Hematopoietic multipotent progenitor cell treated with erythropoietin and hydrocortisone succinate and interleukin-3 and kit ligand, for 8 days (in vitro differentiated cells): ENCODE data around the gene SETD7.

Source experiments
- DNase-seq: peaks from one replicate; pipeline ENCODE4 v3.0.0-alpha.2; 2015

Gene SETD7

DNA sequence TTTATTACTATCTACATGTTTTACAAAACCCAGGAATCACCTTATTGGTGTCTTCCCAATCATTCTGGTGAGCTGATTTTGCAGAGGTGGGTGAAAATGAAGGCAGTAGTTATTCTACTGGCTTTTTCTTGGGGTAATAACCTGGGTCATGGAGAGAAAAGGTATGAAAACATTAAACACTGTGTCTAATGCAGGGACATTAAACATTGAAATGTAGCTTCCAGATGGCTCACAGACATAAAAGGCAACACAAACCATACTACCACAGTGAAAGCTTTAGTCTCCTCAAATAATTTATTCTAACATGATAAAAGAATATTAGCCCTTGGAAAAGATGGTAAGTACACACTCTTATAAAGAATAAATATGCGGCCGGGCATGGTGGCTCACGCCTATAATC, 8.0 kb downstream of the SETD7 start:
- DNase-seq: no peak

DNA sequence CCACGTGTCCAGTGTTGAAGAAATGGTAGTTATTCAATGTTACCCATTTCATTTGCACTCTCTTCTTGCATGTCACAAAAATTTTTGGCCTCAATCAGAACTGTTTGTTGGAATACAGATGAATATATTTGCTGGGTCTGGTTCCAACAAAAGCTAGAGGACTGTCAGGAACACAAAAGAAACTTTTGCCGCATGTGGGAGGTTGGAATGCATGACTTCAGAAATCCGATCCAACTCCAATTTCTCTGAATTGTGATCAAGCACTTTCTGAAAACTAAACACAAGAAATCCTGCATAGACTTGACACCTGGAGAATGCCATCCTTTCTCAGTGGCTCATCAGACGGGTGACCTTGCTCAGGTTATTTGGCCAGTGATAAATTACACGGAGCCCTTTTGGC, 15.4 kb downstream of the SETD7 start:
- DNase-seq: no peak

DNA sequence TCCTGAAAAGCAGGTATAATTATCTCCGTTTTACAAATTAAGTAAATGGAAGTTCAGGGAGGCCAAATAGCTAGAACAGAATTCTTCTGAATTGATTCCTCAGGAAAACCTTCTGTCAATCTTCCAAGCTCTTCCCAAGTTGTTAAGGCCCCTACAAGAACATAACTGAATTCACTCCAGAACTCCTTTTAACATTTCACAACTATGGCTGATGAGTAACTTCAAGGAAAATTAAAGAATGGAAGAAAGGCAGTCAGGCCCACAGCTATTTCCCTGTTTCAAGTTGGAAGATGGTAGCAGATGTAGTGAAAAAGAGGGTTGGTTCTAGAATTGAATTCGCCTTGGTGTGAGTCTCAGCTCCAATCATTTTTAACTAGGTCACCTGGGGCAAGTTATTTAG, 15.9 kb downstream of the SETD7 start:
- no peak for DNase-seq

DNA sequence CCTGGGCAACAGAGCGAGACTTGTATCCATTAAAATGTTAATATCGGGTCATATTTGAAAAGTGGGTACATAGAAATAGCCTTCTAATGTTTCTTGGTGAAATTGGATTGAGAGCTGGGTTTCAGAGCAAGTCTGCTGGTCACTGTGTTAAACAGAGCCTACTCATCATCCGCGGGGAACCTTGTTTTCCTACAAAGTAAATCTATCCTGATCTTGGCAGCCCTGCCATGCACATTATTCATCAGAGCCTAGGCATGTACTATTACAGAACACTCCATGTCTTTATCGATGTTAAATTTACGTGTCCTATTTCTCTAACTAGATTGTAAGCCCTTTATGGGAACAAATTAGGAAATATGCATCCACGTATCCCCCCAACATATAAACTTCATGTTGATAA, 18.7 kb downstream of the SETD7 start:
- DNase-seq: no peak

DNA sequence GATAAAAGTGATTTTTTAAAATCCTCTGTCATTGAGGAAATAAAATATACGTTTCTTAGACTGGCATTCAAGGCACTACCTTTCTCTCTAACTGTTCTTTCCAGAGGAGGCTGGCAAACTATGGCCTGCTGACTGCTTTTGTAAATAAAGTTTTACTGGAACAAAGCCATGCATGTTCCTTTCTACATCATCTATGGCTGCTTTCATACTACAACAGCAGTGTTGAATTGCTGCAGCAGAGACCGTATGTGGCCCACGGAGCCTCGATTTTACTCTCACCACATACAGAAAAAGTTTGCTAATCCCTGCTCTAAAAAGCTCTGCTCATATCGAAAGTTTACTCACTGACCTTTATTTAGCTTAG, 20.2 kb downstream of the SETD7 start:
- no peak for DNase-seq

DNA sequence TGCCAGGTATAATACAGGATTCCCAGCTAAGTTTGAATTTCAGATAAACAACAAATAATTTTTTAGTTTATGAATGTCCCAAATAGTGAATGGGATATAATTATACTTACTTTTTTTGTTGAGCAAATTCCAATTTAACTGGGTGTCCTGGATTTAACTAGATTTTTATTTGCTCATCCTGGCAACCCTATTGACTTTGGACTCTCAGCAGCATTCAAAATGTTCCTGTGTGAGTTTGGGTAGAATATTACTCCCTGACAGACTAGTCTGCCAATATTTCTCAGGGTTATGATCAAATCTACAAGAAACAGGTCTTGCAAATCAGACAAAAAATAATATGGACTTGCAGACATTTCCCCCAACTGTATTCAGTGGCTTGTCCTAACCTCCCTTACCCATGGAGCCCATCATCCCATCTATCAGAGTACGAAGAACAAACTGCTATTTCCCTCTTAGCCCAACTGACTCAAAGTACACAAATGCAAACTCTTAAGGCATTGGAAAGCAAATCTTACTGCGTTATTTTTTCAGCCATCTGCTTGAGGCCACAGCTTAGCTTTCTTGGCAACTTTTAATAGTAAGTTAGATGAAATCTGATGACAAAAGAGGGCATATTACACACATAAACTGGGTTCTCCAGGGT, 20.7 kb downstream of the SETD7 start:
- no peak for DNase-seq

DNA sequence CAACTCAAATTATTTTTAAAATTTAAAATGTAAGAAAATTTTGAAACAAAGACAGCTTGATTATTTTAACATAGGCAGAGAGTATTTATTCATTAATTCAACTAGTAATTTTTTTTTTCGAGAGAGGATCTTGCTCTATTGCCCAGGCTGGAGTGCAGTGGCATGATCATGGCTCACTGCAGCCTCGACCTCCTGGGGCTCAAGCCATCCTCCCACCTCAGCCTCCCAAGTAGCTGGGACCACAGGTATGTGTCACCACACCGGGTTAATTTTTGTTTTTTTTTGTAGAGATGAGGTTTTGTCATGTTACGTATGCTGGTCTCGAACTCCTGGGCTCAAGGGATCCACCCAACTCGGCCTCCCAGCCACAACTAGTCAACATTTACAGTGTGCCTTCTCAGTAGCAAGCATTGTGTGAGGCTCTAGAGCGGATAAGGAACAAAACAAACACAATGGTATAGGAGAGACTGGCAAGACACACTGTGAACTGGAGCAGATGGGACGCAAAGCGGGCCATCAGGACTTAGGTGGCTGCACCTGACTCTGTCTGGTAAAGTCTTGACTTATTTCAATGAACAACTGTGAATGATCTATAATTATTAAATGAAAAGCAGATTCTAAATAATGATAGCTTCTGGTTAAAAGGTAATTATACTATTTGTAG, 21.6 kb downstream of the SETD7 start:
- DNase-seq: no peak

DNA sequence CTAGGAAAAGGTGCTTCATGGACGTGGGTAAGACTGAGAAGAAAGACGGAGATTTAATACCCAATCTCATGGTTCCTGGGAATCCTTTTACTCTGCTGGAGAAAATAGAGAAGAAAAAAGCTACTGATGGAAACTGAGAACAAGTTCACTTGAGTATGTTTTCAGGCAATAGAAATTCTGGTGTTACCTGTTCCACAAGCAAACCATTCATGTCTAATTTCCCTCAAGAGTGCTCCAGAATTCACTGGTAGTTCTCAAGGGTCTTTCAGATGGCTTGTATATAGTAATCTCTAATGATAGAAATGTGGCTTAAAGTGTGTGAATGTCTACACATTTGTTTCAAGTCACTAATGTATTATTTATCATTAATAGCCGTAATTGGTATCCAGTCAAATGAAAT, 22.5 kb downstream of the SETD7 start:
- DNase-seq: no peak

DNA sequence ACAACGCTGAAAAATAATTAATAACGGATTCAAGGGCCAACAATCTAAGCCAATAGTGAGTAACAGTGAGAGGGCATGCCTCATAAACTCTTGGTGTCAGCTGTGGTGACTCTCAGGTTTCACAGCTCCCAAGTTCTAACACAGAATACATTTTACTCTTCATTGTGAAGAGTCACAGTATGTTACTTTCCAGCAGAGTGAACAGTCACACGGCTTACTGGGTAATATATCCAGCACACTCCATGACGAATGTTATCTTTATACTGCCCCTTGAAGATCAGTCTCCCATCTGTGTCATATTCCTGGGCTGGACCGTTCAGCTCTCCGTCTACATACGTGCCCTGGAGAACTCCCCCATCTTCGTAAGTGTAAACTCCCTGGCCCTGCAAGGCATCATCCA, 23.1 kb downstream of the SETD7 start:
- no peak for DNase-seq

DNA sequence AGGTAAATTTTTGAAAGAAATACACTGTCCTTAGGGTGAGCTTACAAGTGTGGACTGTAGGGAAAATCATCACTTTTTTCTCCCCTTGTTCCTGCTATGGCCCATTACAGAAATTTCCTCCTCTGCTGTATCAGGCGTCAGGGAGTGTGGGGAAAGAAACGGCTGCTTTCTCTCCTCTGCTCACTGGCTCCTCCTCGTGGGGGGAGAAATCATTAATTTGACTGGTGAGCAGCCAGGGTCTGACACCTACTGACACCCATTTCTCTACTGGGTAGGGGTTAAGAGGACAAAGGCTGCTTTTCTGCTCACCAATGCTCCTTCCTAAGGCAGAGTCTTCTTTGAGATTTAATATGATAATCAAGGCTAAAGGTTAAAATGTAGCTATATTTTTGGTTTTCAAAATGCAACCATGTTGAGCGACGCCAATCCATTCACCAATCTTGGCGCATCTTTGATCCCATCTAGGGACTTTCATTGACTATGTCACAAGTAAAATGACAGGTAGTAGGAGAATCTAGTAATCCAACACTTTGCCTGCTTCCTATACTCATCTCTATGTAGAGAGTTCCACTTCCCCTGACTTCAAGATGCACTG, 25.1 kb downstream of the SETD7 start:
- peak; percentile 69 for DNase-seq

DNA sequence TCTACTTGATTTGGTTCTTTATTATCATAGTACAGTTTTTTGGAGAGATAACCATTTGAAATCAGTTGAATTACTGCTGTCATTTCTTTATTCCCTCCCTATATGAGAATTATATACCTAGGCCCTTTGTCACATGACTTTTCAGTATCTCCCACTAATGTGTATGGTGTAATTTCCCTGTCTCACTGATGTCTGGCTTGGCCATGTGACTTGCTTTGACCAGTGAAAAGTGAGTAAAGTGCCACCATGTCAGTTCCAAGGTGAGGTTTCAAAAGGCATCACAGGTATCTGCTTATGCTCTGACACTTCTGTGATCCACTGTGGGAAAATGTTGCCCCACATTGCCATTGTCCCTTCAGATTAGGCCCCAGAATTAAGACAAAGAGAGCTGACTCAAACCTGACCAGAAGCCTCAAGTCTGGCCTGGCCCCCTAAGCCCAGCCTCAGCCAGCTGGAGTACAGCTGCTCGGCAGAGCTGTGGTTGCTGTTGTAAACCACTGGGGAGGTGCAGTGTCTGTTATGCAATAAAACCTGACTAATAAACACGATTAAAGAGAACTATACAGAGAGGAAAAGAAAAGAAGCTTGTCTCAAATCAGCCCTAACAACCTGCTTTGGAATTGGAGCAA, 27.5 kb downstream of the SETD7 start:
- no peak for DNase-seq

DNA sequence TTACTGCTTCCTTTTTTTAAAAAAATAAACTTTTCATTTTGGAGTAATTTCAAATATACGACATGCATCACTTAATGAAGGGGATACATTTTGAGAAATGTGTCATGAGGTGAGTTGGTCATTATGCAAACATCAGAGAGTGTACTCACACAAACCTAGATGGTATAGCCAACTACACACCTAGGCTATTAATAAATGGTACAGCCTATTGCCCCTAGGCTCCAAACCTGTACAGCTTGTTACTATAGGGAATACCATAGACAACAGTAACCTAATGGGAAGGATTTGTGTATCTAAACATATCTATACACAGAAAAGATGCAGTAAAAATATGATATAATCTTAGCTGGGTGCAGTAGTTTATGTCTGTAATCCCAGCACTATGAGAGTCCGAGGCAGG, 29.1 kb downstream of the SETD7 start:
- DNase-seq: no peak

DNA sequence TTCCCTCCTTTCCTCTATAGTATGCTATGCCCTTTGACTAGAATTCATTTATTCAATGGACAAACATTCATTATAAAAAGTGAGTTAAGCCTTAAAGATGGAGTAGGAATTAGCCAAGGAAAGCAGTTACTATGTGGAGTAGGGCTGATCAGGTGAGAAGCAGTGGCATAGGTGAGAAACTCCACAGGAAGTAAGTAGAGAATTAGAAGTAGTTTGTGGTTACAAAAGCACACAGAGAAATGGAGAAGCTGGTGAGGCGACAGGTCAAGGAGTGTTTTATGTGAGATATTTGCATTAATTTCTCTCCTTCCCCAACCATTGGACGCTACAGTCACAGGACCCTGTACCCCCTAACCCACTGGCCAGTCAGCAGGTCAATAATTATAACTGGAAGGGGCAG, 30.6 kb downstream of the SETD7 start:
- no peak for DNase-seq

DNA sequence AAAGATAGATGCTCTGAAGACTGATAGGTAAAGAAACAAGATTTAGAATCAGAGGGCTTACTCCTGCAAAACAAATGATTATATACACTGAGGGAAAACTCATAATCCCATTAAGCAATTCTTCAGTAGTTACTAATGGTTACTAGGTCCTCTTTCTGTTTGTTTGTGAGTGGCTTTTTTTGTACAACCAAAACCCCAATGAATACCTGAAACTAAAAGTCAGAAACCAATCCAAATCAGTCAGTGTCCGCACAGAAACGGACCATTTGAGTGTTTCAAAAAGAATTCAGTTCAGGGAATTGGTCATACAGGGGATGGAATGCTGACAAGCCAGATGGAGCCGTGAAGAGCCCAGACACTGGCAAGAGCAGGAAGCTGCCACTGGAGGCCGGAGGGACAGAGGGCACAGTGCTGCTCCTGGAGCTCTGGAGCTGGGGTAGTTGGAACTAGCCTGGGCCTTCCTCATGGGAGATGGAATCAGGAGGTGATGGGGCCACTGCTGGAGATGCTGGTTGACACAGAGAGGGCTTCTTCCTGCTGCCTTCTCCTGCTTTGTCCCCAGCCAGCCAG, 31.9 kb downstream of the SETD7 start:
- DNase-seq: no peak

DNA sequence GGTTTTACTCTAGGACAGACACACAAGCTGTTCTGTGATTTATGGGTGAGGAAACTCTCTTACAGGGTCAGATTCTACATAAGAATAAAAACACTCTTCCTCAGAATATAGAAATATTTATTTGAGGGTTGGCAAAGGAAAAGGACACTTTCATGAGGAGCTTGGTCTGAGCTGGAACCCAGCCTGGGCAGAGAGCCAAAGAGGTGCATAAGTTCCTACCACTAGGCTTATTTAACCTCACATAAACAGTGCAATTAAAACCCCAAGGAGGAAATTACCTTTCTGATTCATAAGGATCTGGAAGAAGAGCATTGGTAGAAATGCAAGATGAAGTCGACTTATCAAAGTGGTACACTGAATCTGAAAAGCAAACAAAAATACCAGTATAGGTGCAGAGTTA, 32.9 kb downstream of the SETD7 start:
- no peak for DNase-seq

DNA sequence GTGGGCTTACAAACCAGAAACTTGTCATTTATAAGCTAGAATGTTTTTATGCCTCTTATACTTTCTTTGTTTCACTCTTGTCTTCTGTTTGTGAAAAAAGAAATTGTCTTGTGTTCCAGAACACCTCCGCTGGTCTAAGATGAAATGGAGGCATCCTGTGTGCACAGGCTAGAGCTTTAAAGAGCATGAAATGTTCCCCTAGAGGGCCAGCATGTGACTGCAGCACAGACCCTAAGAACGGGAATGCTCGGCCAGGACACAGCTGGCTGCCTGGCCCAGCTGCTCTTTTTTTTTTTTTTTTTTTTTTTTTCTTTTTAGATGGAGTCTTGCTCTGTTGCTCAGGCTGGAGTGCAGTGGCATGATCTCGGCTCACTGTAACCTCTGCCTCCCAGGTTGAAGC, 33.6 kb downstream of the SETD7 start:
- no peak for DNase-seq

DNA sequence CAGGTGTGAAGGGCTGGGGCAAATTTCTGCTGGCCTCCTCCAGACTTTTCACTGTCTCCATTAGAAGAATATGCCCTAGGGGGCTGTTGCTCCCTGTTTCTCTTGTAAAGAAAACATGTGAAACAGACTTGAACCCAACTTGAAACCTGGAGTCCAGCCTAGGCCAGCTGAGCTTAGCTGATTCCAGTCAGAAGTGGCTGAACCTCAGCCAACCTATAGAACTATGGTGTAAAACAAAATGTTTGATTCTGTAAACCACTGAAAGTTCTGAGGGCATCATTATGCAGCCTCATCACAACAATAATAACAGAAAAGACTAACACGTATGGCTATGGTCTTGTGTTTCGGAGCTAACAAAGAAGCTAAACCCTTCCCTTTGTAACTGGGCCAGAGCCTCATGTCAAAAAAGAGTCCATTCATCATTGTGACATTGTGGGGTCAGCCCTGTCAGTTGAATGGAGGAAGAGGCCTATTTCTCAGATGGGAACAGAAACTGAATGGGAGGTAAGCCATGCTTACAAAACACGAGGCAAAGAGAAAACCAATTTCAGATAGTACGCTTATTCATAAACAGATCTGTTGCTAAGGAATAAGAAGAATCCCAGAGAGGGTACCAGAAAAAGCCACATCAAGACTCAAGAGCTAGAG, 34.1 kb downstream of the SETD7 start:
- DNase-seq: no peak

DNA sequence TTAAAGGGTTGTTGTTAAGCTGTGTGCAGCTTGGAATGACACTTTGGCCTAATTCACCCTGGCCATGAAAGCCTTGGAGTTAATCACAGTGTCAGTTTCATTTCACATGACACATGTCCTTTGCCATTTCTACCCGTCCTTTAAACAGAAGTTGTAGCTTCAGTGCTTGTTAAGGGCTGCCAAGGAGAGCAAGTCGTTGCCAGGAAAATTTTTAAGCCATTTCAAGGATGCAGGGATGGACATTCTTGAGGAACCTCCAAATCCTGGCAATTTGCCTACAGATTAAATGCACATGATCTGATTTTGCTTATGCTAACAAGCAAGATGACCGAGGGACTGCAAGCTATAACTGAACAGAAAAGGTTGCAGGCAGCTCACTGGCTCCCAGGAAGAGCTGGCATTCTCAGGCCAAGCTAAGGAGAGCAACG, 40.5 kb downstream of the SETD7 start:
- no peak for DNase-seq

DNA sequence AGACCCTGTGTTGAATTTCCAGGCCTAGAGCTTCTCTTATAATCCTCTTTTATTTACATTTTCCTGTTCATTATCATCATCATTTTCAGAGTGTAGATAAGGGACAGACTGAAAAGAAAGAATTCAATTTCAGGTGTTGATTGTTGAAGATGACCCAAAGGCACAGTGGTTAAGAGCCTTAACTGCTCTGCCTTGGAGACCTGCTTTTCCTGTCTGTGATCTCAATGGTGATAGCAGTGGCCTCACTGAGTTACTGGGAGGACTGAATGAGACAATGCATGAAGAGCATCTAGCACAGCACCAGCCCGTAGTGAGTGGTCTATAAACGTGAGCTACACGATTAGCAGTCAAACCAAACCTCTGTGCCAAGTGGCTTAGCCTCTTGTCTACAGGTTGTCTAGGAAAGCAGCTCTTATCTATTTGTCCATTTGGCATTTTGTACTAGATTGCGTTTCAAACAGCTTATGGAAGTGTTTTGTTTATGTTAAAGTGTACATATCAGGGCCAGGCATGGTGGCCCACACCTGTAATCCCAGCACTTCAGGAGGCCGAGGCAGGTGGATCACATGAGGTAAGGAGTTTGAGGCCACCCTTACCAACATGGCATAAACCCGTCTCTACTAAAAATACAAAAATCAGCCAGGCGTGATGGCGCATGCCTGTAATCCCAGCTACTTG, 41.5 kb downstream of the SETD7 start:
- peak; percentile 24 for DNase-seq

DNA sequence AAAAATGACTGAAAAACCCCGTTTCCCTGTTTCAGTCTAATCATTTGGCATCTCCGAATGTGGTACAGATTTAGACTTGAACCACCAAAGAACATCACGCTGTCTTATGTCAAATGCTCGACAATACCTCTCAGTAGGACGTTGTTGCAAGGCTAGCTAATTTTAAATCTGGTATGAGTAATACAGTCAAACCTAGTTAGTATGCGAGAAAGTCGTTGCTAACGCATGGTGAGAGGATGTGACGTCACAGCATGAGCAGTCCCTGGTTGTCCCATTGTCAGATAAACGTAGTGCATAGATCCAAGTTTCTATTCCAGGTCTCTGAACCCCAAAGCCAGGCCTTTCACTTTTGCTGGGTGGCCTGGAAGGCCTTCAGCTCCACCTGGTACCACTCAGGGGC, 44.7 kb downstream of the SETD7 start:
- DNase-seq: no peak

DNA sequence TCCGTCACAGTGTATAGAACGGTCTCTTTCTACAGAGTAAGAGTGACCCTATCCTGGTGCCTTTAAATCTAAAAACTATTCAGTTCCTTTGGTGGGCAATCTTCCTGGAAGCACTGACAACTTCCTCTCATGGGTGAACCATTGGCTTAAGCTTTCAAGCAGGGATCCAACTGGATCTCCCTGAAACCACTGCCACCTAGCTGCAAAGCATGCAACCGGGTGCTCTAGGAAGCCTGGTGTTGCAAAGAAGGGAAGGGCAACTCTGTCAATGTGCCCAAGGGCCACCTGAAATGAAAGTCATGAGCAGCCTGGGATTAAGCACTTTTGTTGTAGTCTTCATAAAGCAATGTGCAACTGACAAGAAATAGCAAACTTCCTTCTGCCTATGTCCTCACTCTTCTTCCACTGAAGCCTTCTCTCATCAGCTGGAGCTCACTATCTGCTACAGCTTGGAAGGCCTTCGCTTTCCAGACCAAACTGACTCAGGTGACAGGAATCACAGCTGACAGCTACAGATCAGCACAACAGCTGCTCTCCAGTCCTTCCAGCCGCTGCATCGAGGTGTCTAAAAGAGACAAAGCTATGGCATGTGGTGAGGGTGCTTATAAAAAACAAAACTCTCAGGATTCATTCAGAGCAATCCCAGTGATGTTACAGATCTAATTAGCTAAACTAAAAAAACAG, 46.1 kb downstream of the SETD7 start:
- peak; percentile 49 for DNase-seq

DNA sequence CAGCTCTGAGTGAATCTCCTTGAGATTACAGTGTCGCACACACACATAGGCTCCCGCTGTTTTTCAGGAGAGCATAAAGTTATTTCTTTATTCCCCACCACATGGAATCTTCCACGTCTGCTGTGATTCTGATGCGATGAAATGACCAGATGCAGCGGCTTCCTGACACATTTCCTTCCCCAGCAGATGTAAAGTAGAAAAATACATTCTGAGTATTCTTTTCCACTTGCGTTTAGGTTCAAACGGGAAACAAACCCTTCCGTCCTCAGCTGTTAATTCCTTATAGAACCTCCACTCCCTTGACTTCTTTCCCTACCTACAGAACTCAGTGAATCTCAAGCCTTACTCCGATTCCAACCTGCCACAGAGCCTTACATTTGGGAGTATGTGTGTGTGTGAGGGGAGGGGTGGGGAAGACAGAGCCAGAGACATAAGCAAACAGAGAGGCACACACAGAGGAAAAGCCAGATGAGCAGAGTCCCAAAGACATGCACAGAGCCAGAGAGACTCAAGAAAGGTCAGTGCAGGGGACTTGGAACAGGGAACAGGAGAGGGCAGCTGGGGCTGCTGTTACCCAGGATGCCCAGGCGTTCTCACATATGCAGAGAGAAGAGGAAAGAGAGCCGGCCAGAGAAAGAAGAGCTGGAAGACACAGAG, 47.3 kb downstream of the SETD7 start:
- DNase-seq: no peak
